NCI-H2081 treated with DMSO at 0.1 percent for 48 hours (cell line): ENCODE measurements around the gene CFAP92.

Experiments
- DNase-seq: peaks from one replicate; lab custom pipeline; 2025; lab: John Stamatoyannopoulos, UW

The CFAP92 gene

DNA sequence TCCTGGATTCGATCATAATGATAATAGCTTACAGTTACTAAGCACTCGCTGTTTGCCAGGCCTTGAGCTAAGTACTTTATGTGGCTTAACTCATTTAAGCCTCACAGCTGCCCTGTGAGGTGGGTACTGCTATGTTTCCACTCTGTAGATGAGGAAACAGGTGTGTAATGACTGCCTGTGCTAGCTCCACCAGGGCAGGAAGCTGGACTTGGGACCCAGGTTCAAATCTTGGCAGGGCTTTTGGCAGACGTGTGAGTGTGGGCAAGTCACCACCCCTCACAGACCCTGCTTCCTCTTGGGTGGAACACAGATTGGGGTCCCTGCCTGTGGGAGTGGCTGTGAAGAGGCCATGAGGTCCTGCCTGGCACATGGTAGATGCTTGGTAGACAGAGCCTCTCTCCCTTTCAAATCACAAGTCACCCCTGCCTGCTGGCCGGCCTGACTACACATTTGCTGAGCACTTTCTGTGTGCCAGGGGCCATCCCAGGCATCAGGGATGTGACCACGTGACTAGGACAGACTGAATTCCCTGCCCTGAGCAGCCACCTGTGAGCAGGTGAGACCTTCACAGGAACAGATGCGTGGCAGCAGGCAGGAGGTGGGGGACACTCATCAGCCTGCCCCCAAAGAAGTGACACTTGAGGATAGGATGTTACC lies 10.9 kb upstream of the CFAP92 start:
- peak; percentile 48 for DNase-seq

DNA sequence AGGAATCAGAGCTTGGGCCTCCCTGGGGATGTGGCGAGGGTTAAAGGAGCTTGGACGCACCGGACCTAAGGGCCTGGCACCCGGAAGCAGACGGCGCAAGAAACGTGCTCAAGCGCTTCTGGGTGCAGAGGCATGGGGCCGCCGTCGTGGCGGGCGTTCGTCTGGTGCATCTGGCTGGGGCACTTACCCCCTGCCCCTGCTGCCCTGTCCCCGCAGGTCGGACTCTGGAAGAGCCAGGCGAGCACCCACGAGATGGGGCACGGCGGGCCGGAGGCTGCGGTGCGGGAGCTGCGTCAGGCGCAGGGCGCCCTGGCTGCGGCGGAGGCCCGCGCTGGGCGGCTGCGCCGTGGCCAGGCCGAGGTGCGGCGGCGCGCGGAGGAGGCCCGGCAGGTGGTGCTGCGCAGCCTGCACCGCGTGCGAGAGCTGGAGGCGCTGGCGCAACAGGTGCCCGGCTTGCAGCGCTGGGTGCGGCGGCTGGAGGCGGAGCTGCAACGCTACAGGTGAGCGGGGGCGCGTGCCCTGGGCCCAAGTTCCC lies 9.8 kb upstream of the CFAP92 start:
- DNase-seq, result no peak

DNA sequence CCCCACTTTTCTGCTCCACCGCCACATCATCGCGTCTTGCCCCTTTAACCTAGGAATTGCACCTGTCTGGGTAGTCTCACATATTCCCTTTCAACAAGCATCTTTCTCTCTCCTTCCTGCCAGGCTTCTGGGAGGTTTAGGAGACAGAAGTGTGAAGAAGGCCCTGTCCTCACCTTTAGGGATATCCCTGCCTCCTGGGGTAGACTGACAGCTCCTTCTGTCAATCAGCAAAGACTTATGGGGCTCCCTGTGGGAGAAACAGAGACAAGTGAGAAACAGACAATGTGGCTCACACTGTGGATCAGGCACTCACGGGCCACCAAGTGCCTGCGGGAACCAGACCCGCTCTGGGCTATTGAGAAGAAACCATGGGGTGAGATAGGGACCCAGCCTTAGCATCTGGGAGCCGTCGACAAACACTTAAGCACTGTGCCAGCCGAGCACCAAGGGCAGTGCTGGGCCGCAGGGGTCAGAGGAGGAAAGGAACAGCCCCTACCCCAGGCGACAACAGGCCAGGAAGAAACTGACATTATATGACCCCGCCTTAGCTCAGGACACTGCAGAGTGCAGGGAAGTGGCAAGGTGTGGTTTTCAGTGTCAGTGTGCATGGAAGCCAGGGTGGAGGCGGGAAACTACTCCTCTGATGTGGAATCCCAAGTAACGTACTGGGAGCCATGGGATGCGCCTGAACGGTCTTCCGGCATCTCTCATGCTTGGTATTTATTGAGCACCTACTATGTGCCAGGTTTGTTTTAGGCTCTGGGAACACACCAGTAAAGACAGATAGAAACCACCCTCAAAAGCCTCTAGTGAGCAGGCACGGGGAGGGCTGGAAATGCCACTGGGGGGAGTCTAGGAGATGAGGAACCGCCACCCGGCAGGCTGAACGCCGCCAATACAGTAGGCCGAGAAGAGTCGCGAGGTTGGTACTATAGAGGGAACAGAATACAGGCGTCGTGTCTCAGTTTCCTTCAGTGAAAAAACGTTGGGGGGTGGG lies 9.0 kb upstream of the CFAP92 start:
- no peak for DNase-seq

- DNase-seq, result no peak
Observed at GRCh38 chr3:129001806-129002572, 8.1 kb upstream of the CFAP92 start.

GRCh38 chr3:129001101-129001805 lies 7.4 kb upstream of the CFAP92 start, which contains the start of gene EFCC1:
EFCC1 (plus strand) TSS chr3:129001304; CDS start chr3:129001629, 325 bp downstream.
- no peak for DNase-seq

- DNase-seq, result no peak
Observed at GRCh38 chr3:129000742-129001100, 6.8 kb upstream of the CFAP92 start.

GRCh38 chr3:128999102-128999501 lies 5.2 kb upstream of the CFAP92 start:
- no peak for DNase-seq

DNA sequence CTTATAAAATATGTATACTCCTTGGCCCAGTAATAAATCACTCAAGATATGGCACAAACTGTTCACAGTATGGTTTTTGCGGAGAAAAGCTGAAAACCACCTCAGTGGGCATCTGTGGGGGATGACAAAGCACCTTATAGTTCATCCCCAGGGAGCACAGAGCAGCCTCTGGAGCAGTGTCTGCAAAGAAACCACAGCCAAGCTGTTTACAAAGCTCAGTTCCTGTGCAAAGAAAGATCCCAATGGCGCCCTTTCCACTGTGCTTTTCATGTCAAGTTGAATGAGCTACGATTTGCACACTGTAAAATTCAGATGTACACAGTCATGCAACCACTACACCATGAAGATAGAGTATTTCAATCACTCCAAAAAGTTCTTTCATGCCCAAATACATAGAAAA lies 4.7 kb upstream of the CFAP92 start:
- DNase-seq, result no peak

GRCh38 chr3:128997486-128998133 lies 3.7 kb upstream of the CFAP92 start:
- DNase-seq, result no peak

DNA sequence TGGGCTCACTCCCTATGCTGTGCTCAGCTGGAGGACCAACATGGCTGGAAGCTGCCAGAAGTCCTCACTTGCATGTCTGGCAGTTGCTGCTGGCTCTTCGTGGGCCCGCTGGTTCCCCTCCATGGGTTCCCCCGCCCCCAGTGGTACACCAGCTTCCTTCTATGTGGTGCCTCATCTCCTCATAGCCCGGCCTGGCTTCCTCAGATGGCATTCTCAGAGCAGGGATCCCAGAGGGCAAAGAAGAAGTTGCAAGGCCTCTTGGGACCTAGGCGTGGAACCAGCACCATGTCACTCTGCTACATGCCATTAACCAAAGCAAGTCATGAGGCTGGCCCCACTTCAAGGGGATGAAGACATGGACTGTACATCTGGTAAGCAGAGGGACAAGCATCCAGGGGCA lies 2.9 kb upstream of the CFAP92 start:
- DNase-seq, result no peak

DNA sequence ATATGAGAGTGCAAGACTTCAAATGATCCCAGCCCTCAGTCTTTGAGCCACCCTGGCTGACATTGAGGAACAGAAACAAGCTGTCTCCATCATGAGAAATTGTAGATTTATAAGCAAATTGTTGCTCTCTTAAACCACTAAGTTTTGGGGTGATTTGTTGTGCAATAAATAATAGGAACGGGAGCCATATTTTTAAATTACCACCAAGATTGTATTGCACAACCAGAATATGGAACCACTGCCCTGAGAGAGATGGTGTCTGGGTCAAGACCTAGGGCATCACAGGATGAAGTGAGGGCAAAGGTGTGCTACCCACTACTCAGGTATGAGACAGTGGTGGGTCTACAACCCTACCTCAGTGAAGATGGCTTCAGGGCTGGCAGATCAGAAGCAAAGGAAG lies 2.3 kb upstream of the CFAP92 start:
- no peak for DNase-seq

DNA sequence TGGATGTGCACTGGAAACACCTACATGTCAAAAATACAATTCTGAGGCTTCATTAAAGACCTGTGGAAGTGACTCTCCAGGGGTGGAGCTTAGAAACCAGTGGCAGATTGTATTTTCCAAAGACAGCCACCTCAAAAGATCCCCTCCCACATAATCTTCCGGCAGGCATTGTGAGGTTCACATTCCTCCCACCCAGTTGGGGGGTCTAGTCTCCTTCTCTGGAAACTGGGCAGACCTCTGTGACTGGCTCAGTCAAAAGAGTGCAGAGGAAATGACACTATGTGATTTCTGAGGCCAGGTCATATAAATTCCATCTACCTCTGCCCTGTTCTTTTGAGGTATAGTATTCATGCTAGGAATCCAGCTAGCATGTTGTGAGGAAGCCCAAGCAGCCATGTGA lies 1.9 kb upstream of the CFAP92 start:
- no peak for DNase-seq

- no peak for DNase-seq
Observed at GRCh38 chr3:128994581-128995546, 988 bp upstream of the CFAP92 start.

DNA sequence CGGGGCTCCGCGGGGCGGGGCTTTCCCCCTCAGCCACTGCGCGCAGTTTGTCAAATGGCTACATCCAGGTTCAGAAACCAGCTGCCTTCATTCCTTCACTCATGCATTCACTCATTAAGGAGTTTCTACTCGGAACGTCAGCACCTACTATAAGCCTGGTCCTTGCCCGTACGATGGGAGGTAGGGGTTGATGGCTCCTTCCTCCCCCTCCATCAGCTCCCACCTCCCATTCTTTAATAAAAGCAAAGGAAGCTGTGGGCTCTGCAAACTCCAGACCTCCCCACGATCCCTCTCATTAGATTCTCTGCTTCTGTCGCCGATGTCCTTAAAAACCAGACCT lies 267 bp upstream of the CFAP92 start:
- DNase-seq, result no peak

DNA sequence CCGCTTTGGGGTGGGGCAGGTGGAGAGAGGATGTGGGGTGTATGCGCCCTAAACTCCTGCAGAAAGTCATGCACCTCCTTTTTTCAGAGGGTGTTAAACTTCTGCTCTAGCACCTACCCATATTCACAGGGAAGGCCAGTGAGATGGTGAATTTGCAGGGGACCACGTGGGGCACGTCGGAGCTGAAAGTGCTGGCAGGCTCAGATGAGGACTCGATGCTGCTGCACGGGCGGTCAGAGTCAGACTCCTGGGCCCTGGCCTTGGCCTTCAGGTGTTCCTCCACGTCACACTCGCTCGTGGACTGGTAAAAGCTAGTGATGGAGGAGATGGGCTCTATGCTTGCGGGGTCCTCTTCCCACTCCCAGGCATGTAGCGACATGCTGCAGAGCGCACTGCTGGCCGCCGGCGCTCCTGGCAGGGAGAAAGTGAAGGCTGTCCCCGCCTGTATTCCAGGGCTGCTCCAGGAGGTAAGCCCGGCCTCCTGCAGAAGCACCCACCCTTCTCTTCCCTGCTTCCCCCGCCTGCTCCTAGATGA lies 883 bp downstream of the CFAP92 start:
- no peak for DNase-seq

DNA sequence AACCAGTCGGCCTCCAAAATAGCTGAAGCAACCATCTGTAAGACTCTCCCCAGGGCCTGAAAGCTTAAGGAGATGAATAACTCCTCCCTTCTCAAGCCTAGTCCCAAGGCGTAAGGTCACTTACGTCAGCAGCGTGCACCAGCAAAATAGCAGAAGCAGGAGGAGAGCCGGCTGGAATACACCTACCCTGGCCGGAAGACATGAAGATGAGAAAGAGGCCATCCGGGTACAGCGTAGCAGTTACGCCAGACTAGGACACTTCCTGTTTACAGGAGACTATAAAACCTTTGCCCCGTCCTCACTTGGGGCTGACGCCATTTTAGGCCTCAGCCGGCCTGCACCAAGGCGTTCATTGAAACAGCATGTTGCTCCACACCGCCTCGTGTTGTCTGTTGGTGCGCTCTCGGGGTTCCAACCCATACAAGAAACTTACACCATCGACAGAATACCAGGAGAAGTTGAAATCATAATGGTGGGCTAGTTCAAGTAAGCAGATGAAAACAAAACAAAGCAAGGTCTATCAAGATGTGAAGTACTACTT lies 2.5 kb downstream of the CFAP92 start:
- no peak for DNase-seq

- no peak for DNase-seq
Observed at GRCh38 chr3:128988286-128988685, 5.6 kb downstream of the CFAP92 start.

DNA sequence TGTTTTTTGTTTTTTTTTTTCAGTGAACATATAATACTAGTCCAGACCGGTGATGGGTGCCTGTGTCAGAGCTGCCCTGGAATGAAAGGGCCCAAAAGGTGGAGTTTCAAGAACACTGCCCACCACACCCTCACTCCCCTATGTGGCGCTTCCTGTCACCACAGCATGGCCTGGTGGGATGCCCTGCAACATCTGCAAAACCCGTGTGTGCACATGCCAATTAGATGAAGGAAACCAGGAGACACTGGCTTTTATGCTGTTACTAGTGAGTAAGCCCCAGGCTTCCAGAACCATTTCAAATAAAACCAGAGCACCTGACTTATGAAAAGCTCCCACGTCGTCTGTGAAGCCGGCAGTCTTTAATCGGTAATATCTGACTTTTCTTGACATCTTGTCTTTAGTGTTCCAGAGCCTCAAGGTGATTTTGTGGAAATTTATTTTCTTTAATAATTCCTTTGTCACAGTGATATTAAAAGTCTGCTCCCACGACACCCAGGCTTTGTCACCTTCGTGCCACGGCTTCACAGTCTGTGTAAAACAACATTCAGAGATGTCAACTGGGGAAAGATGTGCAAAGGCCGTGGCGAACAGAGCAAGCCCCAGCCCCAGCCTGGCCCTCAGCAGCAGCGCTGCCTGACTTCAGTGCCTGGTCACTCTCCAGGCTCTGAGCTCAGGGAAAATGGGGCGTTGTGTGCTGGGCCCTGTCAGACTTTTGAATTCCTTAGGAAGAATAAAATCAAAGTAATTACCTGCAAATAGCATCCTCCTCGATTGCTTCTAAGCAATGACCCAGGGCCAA lies 6.4 kb downstream of the CFAP92 start:
- DNase-seq, result no peak

- DNase-seq, result no peak
Observed at GRCh38 chr3:128984596-128984995, 9.3 kb downstream of the CFAP92 start.
